ENCODE data around the gene GPR55.

DNA sequence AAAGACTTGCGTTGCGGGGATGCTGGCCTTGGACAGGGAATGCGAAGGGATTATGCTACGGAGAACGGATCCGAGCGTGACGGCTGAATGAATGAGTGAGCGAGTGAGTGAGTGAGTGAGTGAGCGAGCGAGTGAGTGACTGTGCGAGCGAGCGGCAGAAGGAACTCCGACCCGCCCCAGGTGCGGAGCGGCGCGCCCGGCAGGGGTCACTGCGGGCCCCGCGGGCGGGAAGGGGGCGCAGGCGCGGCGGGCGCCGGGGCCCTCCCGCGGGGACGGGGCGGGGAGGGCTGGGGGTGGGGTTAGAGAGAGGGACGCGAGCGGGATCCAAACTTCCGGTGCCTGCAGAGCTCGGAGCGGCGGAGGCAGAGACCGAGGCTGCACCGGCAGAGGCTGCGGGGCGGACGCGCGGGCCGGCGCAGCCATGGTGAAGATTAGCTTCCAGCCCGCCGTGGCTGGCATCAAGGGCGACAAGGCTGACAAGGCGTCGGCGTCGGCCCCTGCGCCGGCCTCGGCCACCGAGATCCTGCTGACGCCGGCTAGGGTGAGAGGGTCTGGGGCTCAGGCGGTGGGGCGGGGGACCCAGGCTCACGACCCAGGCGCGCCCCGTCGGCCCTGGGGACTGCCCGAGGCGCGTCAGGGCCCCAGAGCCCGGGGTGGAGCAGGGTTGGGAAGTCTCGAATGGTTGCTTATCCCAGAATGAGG is 60.3 kb downstream of the GPR55 start, which contains the start of gene ITM2C:
- TF ChIP-seq SP1 (CRISPR knock-in tag; conservative IDR thresholded peaks at IDR 0.05), result peak; percentile 45; the same call in 1 of the 2 replicates
- TF ChIP-seq, protein P1, sequence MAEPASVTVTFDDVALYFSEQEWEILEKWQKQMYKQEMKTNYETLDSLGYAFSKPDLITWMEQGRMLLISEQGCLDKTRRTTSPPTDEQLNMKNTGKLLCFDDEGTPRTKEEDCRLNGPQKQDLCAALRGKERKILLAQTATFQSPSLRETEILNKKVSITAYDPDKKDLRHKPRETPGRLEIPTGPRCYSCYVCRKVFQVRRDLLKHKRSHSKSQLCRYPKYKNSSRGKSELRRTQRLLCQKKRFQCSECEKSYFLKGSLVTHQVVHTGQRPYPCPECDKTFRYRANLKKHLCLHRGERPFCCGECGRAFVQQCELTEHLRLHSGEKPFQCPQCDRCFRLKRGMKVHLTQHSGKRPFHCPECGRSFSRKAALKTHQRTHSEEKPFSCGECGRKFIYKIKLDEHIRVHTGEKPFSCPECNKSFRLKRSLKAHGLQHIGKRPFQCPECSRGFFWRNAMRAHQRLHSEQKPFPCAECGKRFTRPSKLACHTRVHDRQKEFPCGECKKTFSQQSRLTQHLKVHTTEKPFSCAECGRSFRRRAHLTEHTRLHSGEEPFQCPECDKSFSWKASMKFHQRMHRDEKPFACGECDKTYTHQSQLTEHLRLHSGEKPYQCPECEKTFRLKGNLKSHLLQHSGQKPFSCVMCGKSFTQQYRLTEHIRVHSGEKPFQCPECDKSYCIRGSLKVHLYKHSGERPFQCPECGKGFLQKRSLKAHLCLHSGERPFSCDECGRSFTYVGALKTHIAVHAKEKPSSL (CRISPR knock-in tag; conservative IDR thresholded peaks at IDR 0.05), result no peak
- TF ChIP-seq, protein P2, sequence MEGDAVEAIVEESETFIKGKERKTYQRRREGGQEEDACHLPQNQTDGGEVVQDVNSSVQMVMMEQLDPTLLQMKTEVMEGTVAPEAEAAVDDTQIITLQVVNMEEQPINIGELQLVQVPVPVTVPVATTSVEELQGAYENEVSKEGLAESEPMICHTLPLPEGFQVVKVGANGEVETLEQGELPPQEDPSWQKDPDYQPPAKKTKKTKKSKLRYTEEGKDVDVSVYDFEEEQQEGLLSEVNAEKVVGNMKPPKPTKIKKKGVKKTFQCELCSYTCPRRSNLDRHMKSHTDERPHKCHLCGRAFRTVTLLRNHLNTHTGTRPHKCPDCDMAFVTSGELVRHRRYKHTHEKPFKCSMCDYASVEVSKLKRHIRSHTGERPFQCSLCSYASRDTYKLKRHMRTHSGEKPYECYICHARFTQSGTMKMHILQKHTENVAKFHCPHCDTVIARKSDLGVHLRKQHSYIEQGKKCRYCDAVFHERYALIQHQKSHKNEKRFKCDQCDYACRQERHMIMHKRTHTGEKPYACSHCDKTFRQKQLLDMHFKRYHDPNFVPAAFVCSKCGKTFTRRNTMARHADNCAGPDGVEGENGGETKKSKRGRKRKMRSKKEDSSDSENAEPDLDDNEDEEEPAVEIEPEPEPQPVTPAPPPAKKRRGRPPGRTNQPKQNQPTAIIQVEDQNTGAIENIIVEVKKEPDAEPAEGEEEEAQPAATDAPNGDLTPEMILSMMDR (IDR thresholded peaks at IDR 0.05), result no peak
- no peak for TF ChIP-seq ETV6 (CRISPR knock-in tag; IDR thresholded peaks at IDR 0.05)

All from WTC11 (cell line).